ENCODE data around the gene MLANA.
A peak's percentile ranks its signal among the peaks of the same experiment; 100 is the strongest.

MLANA gene

DNA sequence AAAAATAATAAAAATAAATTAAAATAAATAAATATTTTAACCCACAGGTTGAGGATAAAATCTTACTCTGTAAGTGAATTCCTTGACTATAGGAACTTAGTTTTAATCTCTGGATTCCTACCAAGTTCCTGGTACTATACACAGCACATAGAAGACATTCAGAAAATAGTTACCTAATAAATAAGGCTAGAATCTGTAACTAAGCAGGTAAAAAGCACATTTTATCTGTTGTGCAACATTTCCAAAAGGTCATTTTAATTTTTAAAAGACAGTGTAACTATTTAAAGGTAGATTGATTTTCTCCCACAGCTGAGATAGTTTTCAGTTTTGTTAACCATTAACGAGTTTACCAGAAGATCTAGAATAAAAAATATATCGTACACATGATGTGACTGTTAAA lies 47.8 kb downstream of the MLANA start:
- no peak for DNase-seq (ENCODE audit: low read depth)
- H3K4me3 ChIP-seq (ENCODE audit: low read length), result no peak overlapping the region

DNA sequence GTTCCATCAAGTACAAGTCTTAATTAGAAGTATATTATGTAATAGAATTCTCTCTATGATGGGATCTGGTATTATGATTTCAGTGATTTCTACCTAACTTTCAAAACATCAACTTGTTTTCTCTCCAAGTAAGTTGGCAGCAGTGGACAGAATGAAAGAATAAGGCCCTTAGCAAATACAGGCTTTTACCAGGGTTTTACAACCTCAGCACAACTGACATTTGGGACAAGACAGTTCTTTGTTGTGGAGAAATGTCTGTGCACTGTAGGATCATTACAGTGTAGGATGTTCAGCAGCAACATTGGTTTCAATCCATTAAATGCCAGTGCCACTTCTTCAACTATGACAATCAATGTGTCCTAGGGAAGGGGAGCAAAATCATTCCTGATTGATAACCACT lies 48.8 kb downstream of the MLANA start:
- no peak for DNase-seq (ENCODE audit: low read depth)
- TF ChIP-seq, protein P1, sequence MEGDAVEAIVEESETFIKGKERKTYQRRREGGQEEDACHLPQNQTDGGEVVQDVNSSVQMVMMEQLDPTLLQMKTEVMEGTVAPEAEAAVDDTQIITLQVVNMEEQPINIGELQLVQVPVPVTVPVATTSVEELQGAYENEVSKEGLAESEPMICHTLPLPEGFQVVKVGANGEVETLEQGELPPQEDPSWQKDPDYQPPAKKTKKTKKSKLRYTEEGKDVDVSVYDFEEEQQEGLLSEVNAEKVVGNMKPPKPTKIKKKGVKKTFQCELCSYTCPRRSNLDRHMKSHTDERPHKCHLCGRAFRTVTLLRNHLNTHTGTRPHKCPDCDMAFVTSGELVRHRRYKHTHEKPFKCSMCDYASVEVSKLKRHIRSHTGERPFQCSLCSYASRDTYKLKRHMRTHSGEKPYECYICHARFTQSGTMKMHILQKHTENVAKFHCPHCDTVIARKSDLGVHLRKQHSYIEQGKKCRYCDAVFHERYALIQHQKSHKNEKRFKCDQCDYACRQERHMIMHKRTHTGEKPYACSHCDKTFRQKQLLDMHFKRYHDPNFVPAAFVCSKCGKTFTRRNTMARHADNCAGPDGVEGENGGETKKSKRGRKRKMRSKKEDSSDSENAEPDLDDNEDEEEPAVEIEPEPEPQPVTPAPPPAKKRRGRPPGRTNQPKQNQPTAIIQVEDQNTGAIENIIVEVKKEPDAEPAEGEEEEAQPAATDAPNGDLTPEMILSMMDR (conservative IDR thresholded peaks at IDR 0.05; ENCODE audit: low read length), result no peak
- no peak overlapping the region for H3K4me3 ChIP-seq (ENCODE audit: low read length)

More for the DNA sequence above, 47.8 kb downstream of the MLANA start:
- TF ChIP-seq, protein P1 (conservative IDR thresholded peaks at IDR 0.05; ENCODE audit: low read length), result no peak

DNA sequence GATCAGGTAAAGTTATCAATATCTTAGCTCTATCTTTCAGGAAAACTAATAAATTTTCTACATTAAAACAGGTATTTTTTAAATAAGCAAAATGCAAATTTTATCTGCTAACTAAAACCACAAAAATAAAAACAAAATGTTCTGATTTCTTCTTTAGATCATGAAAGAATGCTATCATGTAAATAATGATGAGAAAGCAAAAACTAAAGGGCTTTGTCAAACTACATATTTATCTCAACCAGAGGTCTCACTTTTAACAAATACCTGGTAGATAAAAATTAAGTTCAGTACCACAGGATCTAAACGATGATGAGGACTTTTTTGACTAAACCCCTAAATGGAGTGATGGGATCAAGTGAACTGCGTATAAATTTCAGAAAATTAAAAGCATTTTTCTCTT lies 50.5 kb downstream of the MLANA start:
- no peak for DNase-seq (ENCODE audit: low read depth)
- TF ChIP-seq, protein P1 (conservative IDR thresholded peaks at IDR 0.05; ENCODE audit: low read length), result no peak
- no peak overlapping the region for H3K4me3 ChIP-seq (ENCODE audit: low read length)

DNA sequence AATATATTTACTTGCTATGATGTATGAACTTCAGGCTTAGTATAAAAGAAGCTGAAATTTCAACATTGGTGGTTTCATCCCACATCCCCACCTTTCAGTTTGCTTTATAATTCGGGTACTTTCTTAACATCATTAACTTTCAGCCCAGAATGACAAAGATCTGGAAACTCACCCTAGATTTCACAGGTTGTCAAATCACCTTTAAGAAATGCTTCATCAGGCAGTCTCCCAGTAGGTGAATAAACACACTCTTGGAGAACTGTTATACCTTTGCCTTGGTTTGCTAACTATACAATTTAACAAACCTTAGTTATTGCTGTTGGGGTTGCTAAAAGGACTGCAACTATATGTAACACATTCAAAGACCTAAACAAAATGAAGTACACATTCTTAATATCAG lies 54.4 kb downstream of the MLANA start:
- DNase-seq (ENCODE audit: low read depth), result no peak
- TF ChIP-seq, protein P1 (conservative IDR thresholded peaks at IDR 0.05; ENCODE audit: low read length), result no peak
- H3K4me3 ChIP-seq (ENCODE audit: low read length), result no peak overlapping the region

DNA sequence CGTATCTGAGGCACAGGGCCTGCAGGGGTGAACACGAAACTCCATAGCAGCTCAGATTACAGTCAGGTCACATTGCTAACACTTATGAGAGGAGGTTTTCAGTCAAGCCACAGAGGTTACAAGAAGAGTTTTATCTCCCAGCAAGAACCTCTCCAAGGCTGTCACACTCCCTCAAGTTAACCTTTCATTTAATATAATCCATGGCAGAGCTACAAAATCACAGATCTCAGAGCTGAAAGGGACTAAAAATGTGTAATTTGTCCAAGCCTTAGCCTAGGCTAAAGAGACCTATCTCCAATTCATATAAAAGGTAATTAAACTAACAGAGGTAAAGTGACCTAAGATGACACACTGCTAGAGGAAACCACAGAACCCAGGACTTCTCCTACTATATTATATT lies 57.2 kb downstream of the MLANA start:
- TF ChIP-seq, protein P1 (conservative IDR thresholded peaks at IDR 0.05; ENCODE audit: low read length), result no peak
- no peak overlapping the region for H3K4me3 ChIP-seq (ENCODE audit: low read length)
- DNase-seq (ENCODE audit: low read depth), result no peak

DNA sequence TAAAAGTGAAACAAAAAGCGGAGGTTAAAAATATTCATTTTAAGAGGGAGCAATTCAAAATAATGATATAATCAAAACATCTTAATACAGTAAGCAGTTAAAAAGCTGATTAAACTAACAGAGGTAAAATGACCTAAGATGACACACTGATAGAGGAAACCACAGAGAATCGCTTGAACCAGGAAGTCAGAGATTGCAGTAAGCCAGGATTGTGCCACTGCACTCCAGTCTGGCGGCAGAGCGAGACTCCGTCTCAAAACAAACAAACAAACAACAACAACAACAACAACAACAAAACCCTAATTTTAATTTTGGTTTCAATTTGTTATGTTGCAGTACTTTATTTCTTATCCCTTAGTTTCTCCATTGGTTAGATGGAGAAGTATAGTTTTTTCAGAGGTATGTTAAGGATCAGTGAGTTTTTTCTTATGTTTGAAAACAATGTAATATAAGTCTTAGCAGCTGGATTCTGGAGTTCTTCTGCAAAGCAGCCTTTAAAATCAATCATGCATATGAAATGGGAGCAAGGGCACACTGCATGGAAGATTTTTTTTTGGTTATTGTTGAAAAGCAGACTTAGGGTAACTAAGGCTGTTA lies 58.5 kb downstream of the MLANA start:
- TF ChIP-seq, protein P1 (conservative IDR thresholded peaks at IDR 0.05; ENCODE audit: low read length), result no peak
- peak overlapping the region; percentile 11 for H3K4me3 ChIP-seq (ENCODE audit: low read length)
- DNase-seq (ENCODE audit: low read depth), result peak; percentile 23

DNA sequence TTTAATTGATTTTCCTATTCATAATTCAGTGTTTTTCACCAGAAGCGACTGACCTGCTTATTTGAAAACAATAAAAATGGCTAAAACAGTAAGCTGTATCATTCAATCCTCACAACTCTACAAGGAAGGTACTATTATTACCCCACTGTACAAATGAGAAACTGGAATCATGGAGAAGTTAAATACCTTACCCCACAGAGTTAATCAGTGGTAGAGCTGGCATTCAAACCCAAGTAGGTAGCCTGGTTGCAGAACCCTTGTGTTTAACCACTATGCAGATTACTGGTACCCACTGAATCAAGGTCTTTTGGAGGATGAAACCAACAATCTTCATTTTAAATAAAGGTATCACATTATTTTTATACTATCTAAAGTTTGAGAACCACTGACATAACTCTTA lies 59.6 kb downstream of the MLANA start:
- H3K4me3 ChIP-seq (ENCODE audit: low read length), result no peak overlapping the region
- TF ChIP-seq, protein P1 (conservative IDR thresholded peaks at IDR 0.05; ENCODE audit: low read length), result no peak
- DNase-seq (ENCODE audit: low read depth), result no peak

Measured in AG10803 (cell line).